WTC11 (cell line): Measurements from ENCODE around the gene ARSB. TPM values are rescaled to one million over a fixed set of nuclear protein-coding genes. Genes with fewer than 3 reads are reported as not detected.
"Not testable (repeated sequence)": the region's sequence is repeated elsewhere in the genome, so short reads cannot be mapped to it uniquely, and the experiment has no call there.

ENCODE experiments used
- ATAC-seq: fragments of 200-7000 bp; cut with Tn5 transposase; 2 replicates; pipeline ENCODE4 v1.10.0; 2021; ENCODE audit warnings: mild to moderate bottlenecking, moderate library complexity
- CTCF ChIA-PET: fragments of 300-600 bp; sonication (Branson Sonifier 250); formaldehyde crosslinking; loops from one replicate; lab custom pipeline; 2021; ENCODE audit warnings: antibody characterized with exemption; lab: Charles Lee
- POLR2A ChIA-PET: fragments of 350-600 bp; sonication (Branson Sonifier 250); formaldehyde crosslinking; loops from one replicate; lab custom pipeline; 2021; ENCODE audit warnings: antibody characterized with exemption; lab: Charles Lee
- DNase-seq: peaks from one replicate; pipeline ENCODE4 v3.0.0; 2021; ENCODE audit warnings: low spot score
- H3K27ac Mint-ChIP-seq: 2 replicates; pipeline ENCODE4 v1.8.0; 2021; ENCODE audit warnings: mixed read lengths
- H3K27me3 Mint-ChIP-seq: 2 replicates; pipeline ENCODE4 v1.8.0; 2021; ENCODE audit warnings: low read depth, mild to moderate bottlenecking, moderate library complexity, mixed read lengths
- H3K36me3 Mint-ChIP-seq: 2 replicates; pipeline ENCODE4 v1.8.0; 2021; ENCODE audit warnings: mixed read lengths
- H3K4me1 Mint-ChIP-seq: 2 replicates; pipeline ENCODE4 v1.8.0; 2022; ENCODE audit warnings: mixed read lengths
- H3K4me3 Mint-ChIP-seq: 2 replicates; pipeline ENCODE4 v1.8.0; 2021; ENCODE audit warnings: mild to moderate bottlenecking, moderate library complexity, mixed read lengths
- H3K9me3 Mint-ChIP-seq: 2 replicates; pipeline ENCODE4 v1.8.0; 2021; ENCODE audit warnings: mixed read lengths
- ATF1 ChIP-seq: sonication (generic); formaldehyde crosslinking; IDR thresholded peaks from 2 replicates; pipeline ENCODE4 v1.8.1; 2023; ENCODE audit warnings: mild to moderate bottlenecking, moderate library complexity, missing genetic modification reagents
- CREM ChIP-seq: sonication (generic); formaldehyde crosslinking; IDR thresholded peaks from 2 replicates; pipeline ENCODE4 v1.8.1; 2022; ENCODE audit warnings: mild to moderate bottlenecking, missing genetic modification reagents, moderate library complexity
- EMX1 ChIP-seq: fragments of 250-450 bp; sonication (Bioruptor Pico); IDR thresholded peaks from 2 replicates; pipeline ENCODE4 v1.8.0; 2021; ENCODE audit warnings: mild to moderate bottlenecking
- GABPB1 ChIP-seq: sonication (generic); formaldehyde crosslinking; IDR thresholded peaks from 2 replicates; pipeline ENCODE4 v1.8.1; 2023; ENCODE audit warnings: mild to moderate bottlenecking, missing genetic modification reagents
- GRHL2 ChIP-seq: fragments of 250-450 bp; sonication (Bioruptor Pico); IDR thresholded peaks from 2 replicates; pipeline ENCODE4 v1.8.0; 2022; ENCODE audit warnings: mild to moderate bottlenecking, moderate library complexity; ENCODE audit not compliant: insufficient replicate concordance, severe bottlenecking
- MXD4 ChIP-seq: fragments of 250-450 bp; sonication (Bioruptor Pico); IDR thresholded peaks from 2 replicates; pipeline ENCODE4 v1.8.0; 2021; ENCODE audit warnings: mild to moderate bottlenecking, moderate library complexity, borderline replicate concordance
- NFE2L1 ChIP-seq: sonication (generic); formaldehyde crosslinking; IDR thresholded peaks from 2 replicates; pipeline ENCODE4 v1.8.1; 2023; ENCODE audit warnings: missing genetic modification reagents
- SMAD4 ChIP-seq: sonication (generic); formaldehyde crosslinking; IDR thresholded peaks from 2 replicates; pipeline ENCODE4 v1.8.0; 2022; ENCODE audit warnings: mild to moderate bottlenecking, missing genetic modification reagents
- TCF7 ChIP-seq: sonication (generic); formaldehyde crosslinking; IDR thresholded peaks from 2 replicates; pipeline ENCODE4 v1.8.0; 2022; ENCODE audit warnings: mild to moderate bottlenecking, low read depth, missing genetic modification reagents, moderate library complexity
- TEAD1 ChIP-seq: sonication (generic); formaldehyde crosslinking; IDR thresholded peaks from 2 replicates; pipeline ENCODE4 v1.8.0; 2022; ENCODE audit warnings: mild to moderate bottlenecking, missing genetic modification reagents
- ZNF138 ChIP-seq: sonication (generic); formaldehyde crosslinking; conservative IDR thresholded peaks from 2 replicates; pipeline ENCODE4 v1.8.1; 2022; ENCODE audit warnings: mild to moderate bottlenecking, moderate library complexity, missing genetic modification reagents
- ZNF232 ChIP-seq: sonication (generic); formaldehyde crosslinking; IDR thresholded peaks from 2 replicates; pipeline ENCODE4 v1.8.0; 2022; ENCODE audit warnings: mild to moderate bottlenecking, missing genetic modification reagents
- ZNF416 ChIP-seq: fragments of 250-450 bp; sonication (Bioruptor Pico); IDR thresholded peaks from 2 replicates; pipeline ENCODE4 v1.9.0; 2021; ENCODE audit warnings: mild to moderate bottlenecking, inconsistent platforms
- total RNA-seq: library from RNA; stranded (reverse); gene quantifications from 3 replicates; pipeline ENCODE4 v1.2.3, GENCODE V29; 2021
- TF ChIP-seq, protein P1 (sequence below): fragments of 250-450 bp; sonication (Bioruptor Pico); conservative IDR thresholded peaks from 2 replicates; pipeline ENCODE4 v1.9.0; 2021; ENCODE audit warnings: mild to moderate bottlenecking
- TF ChIP-seq, protein P2 (sequence below): sonication (generic); formaldehyde crosslinking; IDR thresholded peaks from 2 replicates; pipeline ENCODE4 v1.8.1; 2023; ENCODE audit warnings: mild to moderate bottlenecking, missing genetic modification reagents, borderline replicate concordance
- TF ChIP-seq, protein P3 (sequence below): sonication (generic); formaldehyde crosslinking; IDR thresholded peaks from 2 replicates; pipeline ENCODE4 v1.8.0; 2022; ENCODE audit warnings: missing genetic modification reagents
- TF ChIP-seq, protein P4 (sequence below): sonication (generic); formaldehyde crosslinking; IDR thresholded peaks from 2 replicates; pipeline ENCODE4 v1.8.0; 2023; ENCODE audit warnings: missing genetic modification reagents
- TF ChIP-seq, protein P5 (sequence below): sonication (generic); formaldehyde crosslinking; IDR thresholded peaks from 2 replicates; pipeline ENCODE4 v1.8.1; 2023; ENCODE audit warnings: mild to moderate bottlenecking, missing genetic modification reagents, moderate library complexity
- TF ChIP-seq, protein P6 (sequence below): sonication (generic); formaldehyde crosslinking; IDR thresholded peaks from 2 replicates; pipeline ENCODE4 v1.8.0; 2022; ENCODE audit warnings: mild to moderate bottlenecking, missing genetic modification reagents

ARSB gene
- total RNA-seq, 1 experiment from 2014 or later = 9.7 TPM

DNA sequence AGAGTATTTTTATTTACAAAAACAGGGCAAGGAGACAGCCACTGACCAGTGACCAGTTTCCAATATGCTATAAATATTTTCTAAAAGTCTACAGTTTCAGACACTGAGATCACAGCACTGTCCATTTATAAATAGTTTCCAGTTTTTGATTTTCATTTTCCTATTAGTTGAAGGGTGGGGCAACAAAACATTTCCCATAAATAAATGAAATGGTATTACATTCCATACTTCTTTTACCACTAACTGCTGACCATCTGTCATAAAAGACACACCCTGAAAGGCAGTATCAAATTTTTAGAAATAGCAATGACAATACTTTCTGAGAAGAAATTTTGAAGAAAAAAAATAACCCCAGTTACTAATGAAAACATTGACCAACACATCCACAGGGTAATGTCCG is 126.7 kb downstream of the ARSB start (continued):
- TF ChIP-seq, protein P1, sequence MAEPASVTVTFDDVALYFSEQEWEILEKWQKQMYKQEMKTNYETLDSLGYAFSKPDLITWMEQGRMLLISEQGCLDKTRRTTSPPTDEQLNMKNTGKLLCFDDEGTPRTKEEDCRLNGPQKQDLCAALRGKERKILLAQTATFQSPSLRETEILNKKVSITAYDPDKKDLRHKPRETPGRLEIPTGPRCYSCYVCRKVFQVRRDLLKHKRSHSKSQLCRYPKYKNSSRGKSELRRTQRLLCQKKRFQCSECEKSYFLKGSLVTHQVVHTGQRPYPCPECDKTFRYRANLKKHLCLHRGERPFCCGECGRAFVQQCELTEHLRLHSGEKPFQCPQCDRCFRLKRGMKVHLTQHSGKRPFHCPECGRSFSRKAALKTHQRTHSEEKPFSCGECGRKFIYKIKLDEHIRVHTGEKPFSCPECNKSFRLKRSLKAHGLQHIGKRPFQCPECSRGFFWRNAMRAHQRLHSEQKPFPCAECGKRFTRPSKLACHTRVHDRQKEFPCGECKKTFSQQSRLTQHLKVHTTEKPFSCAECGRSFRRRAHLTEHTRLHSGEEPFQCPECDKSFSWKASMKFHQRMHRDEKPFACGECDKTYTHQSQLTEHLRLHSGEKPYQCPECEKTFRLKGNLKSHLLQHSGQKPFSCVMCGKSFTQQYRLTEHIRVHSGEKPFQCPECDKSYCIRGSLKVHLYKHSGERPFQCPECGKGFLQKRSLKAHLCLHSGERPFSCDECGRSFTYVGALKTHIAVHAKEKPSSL = no peak

DNA sequence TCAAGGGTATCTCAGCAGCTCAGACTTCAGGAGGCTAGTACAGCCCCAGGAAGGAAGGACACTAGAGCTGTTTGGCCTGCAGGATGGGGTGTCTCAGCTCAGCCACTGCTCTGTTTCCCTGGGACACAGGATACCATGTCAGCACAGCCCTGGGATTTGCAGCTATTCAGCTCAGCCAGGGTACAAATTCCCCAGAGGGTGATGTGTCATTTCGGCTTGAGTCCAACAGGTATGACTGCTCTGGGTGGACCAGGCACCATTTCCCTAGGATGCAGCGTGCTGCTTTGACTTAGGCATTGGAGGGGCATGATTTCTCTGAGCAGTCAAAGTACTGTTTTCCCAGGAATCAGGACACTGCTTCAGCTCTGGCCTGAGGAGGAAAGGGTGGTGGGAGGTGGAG is 130.1 kb downstream of the ARSB start:
- no peaks in the 10 kb centered on the region for H3K4me1 Mint-ChIP-seq
- peaks cover 13% of the 10 kb centered on the region for H3K27me3 Mint-ChIP-seq
- ChIA-PET POLR2A (no interaction called here), CTCF (no interaction called here)
- peaks cover 39% of the 10 kb centered on the region for H3K36me3 Mint-ChIP-seq
- DNase-seq = no peak
- peaks cover 50% of the 10 kb centered on the region for H3K9me3 Mint-ChIP-seq
- TF ChIP-seq CREM (CRISPR knock-in tag) (no peak), SMAD4 (CRISPR knock-in tag) (no peak), GRHL2 (CRISPR knock-in tag) (no peak), ZNF416 (no peak), ZNF138 (no peak), MXD4 (CRISPR knock-in tag) (no peak), EMX1 (CRISPR knock-in tag) (no peak), TEAD1 (CRISPR knock-in tag) (no peak), NFE2L1 (CRISPR knock-in tag) (no peak), GABPB1 (CRISPR knock-in tag) (no peak), ATF1 (CRISPR knock-in tag) (no peak), TCF7 (CRISPR knock-in tag) (no peak), ZNF232 (CRISPR knock-in tag) (no peak)
- TF ChIP-seq, protein P2, sequence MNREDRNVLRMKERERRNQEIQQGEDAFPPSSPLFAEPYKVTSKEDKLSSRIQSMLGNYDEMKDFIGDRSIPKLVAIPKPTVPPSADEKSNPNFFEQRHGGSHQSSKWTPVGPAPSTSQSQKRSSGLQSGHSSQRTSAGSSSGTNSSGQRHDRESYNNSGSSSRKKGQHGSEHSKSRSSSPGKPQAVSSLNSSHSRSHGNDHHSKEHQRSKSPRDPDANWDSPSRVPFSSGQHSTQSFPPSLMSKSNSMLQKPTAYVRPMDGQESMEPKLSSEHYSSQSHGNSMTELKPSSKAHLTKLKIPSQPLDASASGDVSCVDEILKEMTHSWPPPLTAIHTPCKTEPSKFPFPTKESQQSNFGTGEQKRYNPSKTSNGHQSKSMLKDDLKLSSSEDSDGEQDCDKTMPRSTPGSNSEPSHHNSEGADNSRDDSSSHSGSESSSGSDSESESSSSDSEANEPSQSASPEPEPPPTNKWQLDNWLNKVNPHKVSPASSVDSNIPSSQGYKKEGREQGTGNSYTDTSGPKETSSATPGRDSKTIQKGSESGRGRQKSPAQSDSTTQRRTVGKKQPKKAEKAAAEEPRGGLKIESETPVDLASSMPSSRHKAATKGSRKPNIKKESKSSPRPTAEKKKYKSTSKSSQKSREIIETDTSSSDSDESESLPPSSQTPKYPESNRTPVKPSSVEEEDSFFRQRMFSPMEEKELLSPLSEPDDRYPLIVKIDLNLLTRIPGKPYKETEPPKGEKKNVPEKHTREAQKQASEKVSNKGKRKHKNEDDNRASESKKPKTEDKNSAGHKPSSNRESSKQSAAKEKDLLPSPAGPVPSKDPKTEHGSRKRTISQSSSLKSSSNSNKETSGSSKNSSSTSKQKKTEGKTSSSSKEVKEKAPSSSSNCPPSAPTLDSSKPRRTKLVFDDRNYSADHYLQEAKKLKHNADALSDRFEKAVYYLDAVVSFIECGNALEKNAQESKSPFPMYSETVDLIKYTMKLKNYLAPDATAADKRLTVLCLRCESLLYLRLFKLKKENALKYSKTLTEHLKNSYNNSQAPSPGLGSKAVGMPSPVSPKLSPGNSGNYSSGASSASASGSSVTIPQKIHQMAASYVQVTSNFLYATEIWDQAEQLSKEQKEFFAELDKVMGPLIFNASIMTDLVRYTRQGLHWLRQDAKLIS = no peak
- TF ChIP-seq, protein P3, sequence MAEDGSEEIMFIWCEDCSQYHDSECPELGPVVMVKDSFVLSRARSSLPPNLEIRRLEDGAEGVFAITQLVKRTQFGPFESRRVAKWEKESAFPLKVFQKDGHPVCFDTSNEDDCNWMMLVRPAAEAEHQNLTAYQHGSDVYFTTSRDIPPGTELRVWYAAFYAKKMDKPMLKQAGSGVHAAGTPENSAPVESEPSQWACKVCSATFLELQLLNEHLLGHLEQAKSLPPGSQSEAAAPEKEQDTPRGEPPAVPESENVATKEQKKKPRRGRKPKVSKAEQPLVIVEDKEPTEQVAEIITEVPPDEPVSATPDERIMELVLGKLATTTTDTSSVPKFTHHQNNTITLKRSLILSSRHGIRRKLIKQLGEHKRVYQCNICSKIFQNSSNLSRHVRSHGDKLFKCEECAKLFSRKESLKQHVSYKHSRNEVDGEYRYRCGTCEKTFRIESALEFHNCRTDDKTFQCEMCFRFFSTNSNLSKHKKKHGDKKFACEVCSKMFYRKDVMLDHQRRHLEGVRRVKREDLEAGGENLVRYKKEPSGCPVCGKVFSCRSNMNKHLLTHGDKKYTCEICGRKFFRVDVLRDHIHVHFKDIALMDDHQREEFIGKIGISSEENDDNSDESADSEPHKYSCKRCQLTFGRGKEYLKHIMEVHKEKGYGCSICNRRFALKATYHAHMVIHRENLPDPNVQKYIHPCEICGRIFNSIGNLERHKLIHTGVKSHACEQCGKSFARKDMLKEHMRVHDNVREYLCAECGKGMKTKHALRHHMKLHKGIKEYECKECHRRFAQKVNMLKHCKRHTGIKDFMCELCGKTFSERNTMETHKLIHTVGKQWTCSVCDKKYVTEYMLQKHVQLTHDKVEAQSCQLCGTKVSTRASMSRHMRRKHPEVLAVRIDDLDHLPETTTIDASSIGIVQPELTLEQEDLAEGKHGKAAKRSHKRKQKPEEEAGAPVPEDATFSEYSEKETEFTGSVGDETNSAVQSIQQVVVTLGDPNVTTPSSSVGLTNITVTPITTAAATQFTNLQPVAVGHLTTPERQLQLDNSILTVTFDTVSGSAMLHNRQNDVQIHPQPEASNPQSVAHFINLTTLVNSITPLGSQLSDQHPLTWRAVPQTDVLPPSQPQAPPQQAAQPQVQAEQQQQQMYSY (CRISPR knock-in tag) = no peak
- TF ChIP-seq, protein P4, sequence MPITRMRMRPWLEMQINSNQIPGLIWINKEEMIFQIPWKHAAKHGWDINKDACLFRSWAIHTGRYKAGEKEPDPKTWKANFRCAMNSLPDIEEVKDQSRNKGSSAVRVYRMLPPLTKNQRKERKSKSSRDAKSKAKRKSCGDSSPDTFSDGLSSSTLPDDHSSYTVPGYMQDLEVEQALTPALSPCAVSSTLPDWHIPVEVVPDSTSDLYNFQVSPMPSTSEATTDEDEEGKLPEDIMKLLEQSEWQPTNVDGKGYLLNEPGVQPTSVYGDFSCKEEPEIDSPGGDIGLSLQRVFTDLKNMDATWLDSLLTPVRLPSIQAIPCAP (CRISPR knock-in tag) = no peak
- TF ChIP-seq, protein P5, sequence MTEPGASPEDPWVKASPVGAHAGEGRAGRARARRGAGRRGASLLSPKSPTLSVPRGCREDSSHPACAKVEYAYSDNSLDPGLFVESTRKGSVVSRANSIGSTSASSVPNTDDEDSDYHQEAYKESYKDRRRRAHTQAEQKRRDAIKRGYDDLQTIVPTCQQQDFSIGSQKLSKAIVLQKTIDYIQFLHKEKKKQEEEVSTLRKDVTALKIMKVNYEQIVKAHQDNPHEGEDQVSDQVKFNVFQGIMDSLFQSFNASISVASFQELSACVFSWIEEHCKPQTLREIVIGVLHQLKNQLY = no peak
- TF ChIP-seq, protein P6, sequence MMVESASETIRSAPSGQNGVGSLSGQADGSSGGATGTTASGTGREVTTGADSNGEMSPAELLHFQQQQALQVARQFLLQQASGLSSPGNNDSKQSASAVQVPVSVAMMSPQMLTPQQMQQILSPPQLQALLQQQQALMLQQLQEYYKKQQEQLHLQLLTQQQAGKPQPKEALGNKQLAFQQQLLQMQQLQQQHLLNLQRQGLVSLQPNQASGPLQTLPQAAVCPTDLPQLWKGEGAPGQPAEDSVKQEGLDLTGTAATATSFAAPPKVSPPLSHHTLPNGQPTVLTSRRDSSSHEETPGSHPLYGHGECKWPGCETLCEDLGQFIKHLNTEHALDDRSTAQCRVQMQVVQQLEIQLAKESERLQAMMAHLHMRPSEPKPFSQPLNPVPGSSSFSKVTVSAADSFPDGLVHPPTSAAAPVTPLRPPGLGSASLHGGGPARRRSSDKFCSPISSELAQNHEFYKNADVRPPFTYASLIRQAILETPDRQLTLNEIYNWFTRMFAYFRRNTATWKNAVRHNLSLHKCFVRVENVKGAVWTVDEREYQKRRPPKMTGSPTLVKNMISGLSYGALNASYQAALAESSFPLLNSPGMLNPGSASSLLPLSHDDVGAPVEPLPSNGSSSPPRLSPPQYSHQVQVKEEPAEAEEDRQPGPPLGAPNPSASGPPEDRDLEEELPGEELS (CRISPR knock-in tag) = no peak
- no peak overlapping the region for H3K27ac Mint-ChIP-seq
- ATAC-seq = no peak
- no peak overlapping the region for H3K4me3 Mint-ChIP-seq

DNA sequence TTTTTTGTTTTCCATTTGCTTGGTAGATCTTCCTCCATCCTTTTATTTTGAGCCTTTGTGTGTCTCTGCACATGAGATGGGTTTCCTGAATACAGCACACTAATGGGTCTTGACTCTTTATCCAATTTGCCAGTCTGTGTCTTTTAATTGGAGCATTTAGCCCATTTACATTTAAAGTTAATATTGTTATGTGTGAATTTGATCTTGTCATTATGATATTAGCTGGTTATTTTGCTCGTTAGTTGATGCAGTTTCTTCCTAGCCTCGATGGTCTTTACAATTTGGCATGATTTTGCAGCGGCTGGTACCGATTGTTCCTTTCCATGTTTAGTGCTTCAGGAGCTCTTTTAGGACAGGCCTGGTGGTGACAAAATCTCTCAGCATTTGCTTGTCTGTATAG is 133.2 kb downstream of the ARSB start:
- Mint-ChIP-seq H3K36me3 (peaks cover 43% of the 10 kb centered on the region), H3K27me3 (peaks cover 10% of the 10 kb centered on the region), H3K9me3 (peaks cover 61% of the 10 kb centered on the region)
- POLR2A ChIA-PET, H3K4me3 Mint-ChIP-seq, H3K4me1 Mint-ChIP-seq, DNase-seq, CTCF ChIA-PET, ATAC-seq, H3K27ac Mint-ChIP-seq: not testable (repeated sequence)
